Nephron (organoid): ENCODE results near the gene SPDYA.

ENCODE experiments used
- H3K27ac Mint-ChIP-seq, 3 experiments: 2 replicates each; pipeline ENCODE4 v1.8.0; 2020; ENCODE audit warnings: mixed read lengths in 3 of 3, mild to moderate bottlenecking in 2 of 3, moderate library complexity in 1 of 3
- H3K27me3 Mint-ChIP-seq: 2 replicates; pipeline ENCODE4 v1.8.0; 2021; ENCODE audit warnings: low read depth, mild to moderate bottlenecking, moderate library complexity, mixed read lengths
- H3K36me3 Mint-ChIP-seq: 2 replicates; pipeline ENCODE4 v1.8.0; 2020; ENCODE audit warnings: low read depth, mixed read lengths
- H3K4me1 Mint-ChIP-seq: 2 replicates; pipeline ENCODE4 v1.8.0; 2020; ENCODE audit warnings: mixed read lengths
- H3K4me3 Mint-ChIP-seq, 3 experiments: 2 replicates each; pipeline ENCODE4 v1.8.0; 2020; ENCODE audit warnings: mild to moderate bottlenecking in 3 of 3, mixed read lengths in 3 of 3, moderate library complexity in 2 of 3
- H3K9me3 Mint-ChIP-seq: 2 replicates; pipeline ENCODE4 v1.8.0; 2020; ENCODE audit warnings: mixed read lengths
- CTCF ChIP-seq, 3 experiments: fragments of 200-600 bp; sonication (generic); IDR thresholded peaks; one replicate each; pipeline ENCODE4 v1.5.0; 2021; ENCODE audit warnings: antibody characterized with exemption in 3 of 3; ENCODE audit not compliant: unreplicated experiment in 3 of 3

Gene SPDYA

GRCh38 chr2:28810384-28811285, at the start of gene SPDYA:
Gene SPDYA, plus strand, starts transcription at chr2:28810834. Its CDS starts 5,181 bp downstream, at chr2:28816015.
- TF ChIP-seq CTCF (IDR thresholded peaks at IDR 0.05; ENCODE audit: unreplicated experiment in 3 of 3): no peak
- peaks cover 3% of the 10 kb centered on the region for H3K27me3 Mint-ChIP-seq
- H3K27ac Mint-ChIP-seq: no peak within 1 kb of the TSS
- H3K36me3 Mint-ChIP-seq: peaks cover 20% of the 10 kb centered on the region
- H3K4me3 Mint-ChIP-seq: peak within 1 kb of the TSS; percentile 75 to 77 (median 76)
- H3K9me3 Mint-ChIP-seq: no peaks in the 10 kb centered on the region
- no peaks in the 10 kb centered on the region for H3K4me1 Mint-ChIP-seq

GRCh38 chr2:28761420-28761819, 49.2 kb upstream of the SPDYA start:
- Mint-ChIP-seq H3K4me1 (peaks cover 43% of the 10 kb centered on the region), H3K27ac (no peak overlapping the region), H3K27me3 (no peaks in the 10 kb centered on the region), H3K9me3 (no peaks in the 10 kb centered on the region), H3K4me3 (no peak overlapping the region), H3K36me3 (peaks cover 16% of the 10 kb centered on the region)
- no peak for TF ChIP-seq CTCF (IDR thresholded peaks at IDR 0.05; ENCODE audit: unreplicated experiment in 3 of 3)

- no peak for TF ChIP-seq CTCF (IDR thresholded peaks at IDR 0.05; ENCODE audit: unreplicated experiment in 3 of 3)
- H3K4me3 Mint-ChIP-seq: no peak overlapping the region
- H3K27me3 Mint-ChIP-seq: no peaks in the 10 kb centered on the region
- peaks cover 5% of the 10 kb centered on the region for H3K9me3 Mint-ChIP-seq
- peaks cover 35% of the 10 kb centered on the region for H3K4me1 Mint-ChIP-seq
- peaks cover 37% of the 10 kb centered on the region for H3K36me3 Mint-ChIP-seq
- H3K27ac Mint-ChIP-seq: peak overlapping the region in 1 of 3 experiments; percentile 17
Observed at GRCh38 chr2:28764909-28765711, 45.5 kb upstream of the SPDYA start.

GRCh38 chr2:28766070-28766469, 44.6 kb upstream of the SPDYA start:
- Mint-ChIP-seq H3K4me3 (no peak overlapping the region), H3K27ac (no peak overlapping the region), H3K36me3 (peaks cover 37% of the 10 kb centered on the region), H3K27me3 (no peaks in the 10 kb centered on the region), H3K4me1 (peaks cover 43% of the 10 kb centered on the region), H3K9me3 (peaks cover 5% of the 10 kb centered on the region)
- TF ChIP-seq CTCF (IDR thresholded peaks at IDR 0.05; ENCODE audit: unreplicated experiment in 3 of 3): no peak

GRCh38 chr2:28767337-28767736, 43.3 kb upstream of the SPDYA start:
- Mint-ChIP-seq H3K27me3 (no peaks in the 10 kb centered on the region), H3K9me3 (peaks cover 5% of the 10 kb centered on the region), H3K27ac (no peak overlapping the region), H3K36me3 (peaks cover 33% of the 10 kb centered on the region), H3K4me1 (peaks cover 47% of the 10 kb centered on the region), H3K4me3 (no peak overlapping the region)
- TF ChIP-seq CTCF (IDR thresholded peaks at IDR 0.05; ENCODE audit: unreplicated experiment in 3 of 3): no peak
